ENCODE measurements around the gene REM2.
A peak's percentile ranks its signal among the peaks of the same experiment; 100 is the strongest.

Gene REM2

DNA sequence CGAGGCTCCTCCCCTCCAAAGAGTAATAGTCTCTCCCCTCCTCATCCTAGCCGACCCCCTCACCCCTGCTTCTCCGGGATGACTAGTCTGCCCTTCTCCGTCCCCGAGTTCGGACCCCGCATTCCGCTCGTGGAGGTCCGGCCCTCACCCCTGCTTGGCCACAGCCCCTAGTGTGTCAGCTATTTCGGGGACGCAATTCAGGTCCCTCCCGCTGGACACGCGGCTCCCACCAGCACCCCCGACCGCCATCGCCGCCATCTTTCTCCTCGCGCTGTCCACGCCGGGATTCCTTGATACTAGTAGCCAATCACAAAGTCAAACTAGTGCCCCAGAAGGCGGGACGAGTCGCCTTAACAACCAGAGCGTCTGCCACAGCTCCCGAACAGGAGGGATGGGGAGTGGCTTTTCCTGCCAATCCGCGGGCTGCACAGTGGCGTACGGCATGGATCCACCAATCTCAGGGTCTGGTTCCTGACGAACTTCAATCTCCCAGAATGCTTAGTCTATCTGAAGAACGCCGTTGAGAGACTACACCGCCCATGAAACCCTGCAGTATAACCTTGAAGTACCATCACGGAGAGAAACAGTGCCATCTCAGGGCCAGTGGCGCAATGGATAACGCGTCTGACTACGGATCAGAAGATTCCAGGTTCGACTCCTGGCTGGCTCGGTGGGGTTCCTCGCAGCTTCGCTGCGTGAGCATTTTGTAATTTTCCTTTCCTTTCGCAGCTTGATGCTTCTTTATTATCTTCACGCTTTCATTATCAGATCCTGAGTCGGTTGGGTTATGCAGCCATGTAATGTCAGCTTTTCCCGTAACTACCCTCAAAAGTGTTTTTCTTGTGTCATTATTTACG is 46.3 kb downstream of the REM2 start, which contains the start of gene PRMT5:
Gene PRMT5 (minus strand): TSS at position 273 of the 857 bp plus-strand sequence. CDS start 15 bp downstream, at position 258.
- Histone ChIP-seq H3K4me2 (ENCODE audit: low read length) (peak within 1 kb of the TSS; percentile 83), H3K4me1 (peaks cover 7% of the 10 kb centered on the region), H3K9me3 (ENCODE audit: control insufficient read depth, low read length) (no peaks in the 10 kb centered on the region), H3K36me3 (ENCODE audit: control insufficient read depth, insufficient read depth, low read length) (no peaks in the 10 kb centered on the region), H2AFZ (peak within 1 kb of the TSS; percentile 96), H3K27me3 (ENCODE audit: control insufficient read depth, insufficient read depth, low read length) (no peaks in the 10 kb centered on the region), H3K4me3 (ENCODE audit: low read depth, low read length) (peak within 1 kb of the TSS; percentile 77), H3K9ac (peak within 1 kb of the TSS; percentile 91), H3K27ac (peak within 1 kb of the TSS; percentile 80), H3K79me2 (no peaks in the 10 kb centered on the region)
- TF ChIP-seq, protein P1, sequence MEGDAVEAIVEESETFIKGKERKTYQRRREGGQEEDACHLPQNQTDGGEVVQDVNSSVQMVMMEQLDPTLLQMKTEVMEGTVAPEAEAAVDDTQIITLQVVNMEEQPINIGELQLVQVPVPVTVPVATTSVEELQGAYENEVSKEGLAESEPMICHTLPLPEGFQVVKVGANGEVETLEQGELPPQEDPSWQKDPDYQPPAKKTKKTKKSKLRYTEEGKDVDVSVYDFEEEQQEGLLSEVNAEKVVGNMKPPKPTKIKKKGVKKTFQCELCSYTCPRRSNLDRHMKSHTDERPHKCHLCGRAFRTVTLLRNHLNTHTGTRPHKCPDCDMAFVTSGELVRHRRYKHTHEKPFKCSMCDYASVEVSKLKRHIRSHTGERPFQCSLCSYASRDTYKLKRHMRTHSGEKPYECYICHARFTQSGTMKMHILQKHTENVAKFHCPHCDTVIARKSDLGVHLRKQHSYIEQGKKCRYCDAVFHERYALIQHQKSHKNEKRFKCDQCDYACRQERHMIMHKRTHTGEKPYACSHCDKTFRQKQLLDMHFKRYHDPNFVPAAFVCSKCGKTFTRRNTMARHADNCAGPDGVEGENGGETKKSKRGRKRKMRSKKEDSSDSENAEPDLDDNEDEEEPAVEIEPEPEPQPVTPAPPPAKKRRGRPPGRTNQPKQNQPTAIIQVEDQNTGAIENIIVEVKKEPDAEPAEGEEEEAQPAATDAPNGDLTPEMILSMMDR (IDR thresholded peaks at IDR 0.05): no peak

DNA sequence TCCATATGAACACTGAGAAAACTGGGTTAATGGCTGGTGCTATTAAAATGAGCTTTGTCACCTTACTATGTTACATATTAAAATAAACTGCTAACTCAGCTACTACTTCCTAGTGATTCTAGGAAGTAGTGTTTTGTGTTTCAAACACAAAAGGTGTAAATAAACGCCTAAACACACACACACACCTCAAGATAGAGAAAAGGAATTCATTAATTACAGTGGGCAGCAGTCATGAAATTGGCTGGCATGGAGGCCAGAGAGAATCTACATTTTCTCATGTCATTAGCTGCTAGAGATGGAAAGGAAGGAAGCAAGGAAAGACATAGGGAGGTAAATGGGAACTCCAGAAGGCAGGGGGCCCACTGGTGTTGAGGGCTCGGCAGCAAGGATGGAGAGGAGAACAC is 46.9 kb downstream of the REM2 start:
- peak overlapping the region; percentile 83 for H3K4me2 ChIP-seq (ENCODE audit: low read length)
- peaks cover 7% of the 10 kb centered on the region for H3K4me1 ChIP-seq
- no peaks in the 10 kb centered on the region for H3K27me3 ChIP-seq (ENCODE audit: control insufficient read depth, insufficient read depth, low read length)
- H3K9ac ChIP-seq: no peak overlapping the region
- peak overlapping the region; percentile 77 for H3K4me3 ChIP-seq (ENCODE audit: low read depth, low read length)
- no peaks in the 10 kb centered on the region for H3K9me3 ChIP-seq (ENCODE audit: control insufficient read depth, low read length)
- TF ChIP-seq, protein P1 (IDR thresholded peaks at IDR 0.05): no peak
- H3K36me3 ChIP-seq (ENCODE audit: control insufficient read depth, insufficient read depth, low read length): no peaks in the 10 kb centered on the region
- H3K27ac ChIP-seq: peak overlapping the region; percentile 74
- no peaks in the 10 kb centered on the region for H3K79me2 ChIP-seq
- H2AFZ ChIP-seq: peak overlapping the region; percentile 96

DNA sequence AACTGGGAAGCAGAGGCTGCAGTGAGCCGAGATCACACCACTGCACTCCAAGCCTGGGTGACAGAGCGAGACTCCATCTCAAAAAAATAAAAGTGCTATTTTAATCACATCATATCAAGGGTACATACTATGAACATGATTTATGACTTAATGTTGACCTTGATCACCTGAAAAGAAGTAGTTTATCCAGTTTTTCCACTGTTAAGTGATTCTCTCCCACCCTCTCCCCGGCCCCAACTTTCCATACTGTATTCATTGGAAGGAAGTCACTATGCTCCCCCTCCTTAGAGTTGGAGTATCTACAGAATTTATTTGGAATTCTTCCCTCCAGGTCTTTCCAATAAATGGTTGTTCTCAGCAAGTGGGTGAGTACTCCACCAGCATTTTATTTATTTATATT is 49.1 kb downstream of the REM2 start:
- Histone ChIP-seq H3K27me3 (ENCODE audit: control insufficient read depth, insufficient read depth, low read length) (no peaks in the 10 kb centered on the region), H3K4me3 (ENCODE audit: low read depth, low read length) (no peak overlapping the region), H3K4me1 (peaks cover 7% of the 10 kb centered on the region), H3K79me2 (no peaks in the 10 kb centered on the region), H3K4me2 (ENCODE audit: low read length) (no peak overlapping the region), H3K36me3 (ENCODE audit: control insufficient read depth, insufficient read depth, low read length) (no peaks in the 10 kb centered on the region), H2AFZ (no peak overlapping the region), H3K27ac (no peak overlapping the region), H3K9ac (no peak overlapping the region), H3K9me3 (ENCODE audit: control insufficient read depth, low read length) (no peaks in the 10 kb centered on the region)
- TF ChIP-seq, protein P1 (IDR thresholded peaks at IDR 0.05): no peak

DNA sequence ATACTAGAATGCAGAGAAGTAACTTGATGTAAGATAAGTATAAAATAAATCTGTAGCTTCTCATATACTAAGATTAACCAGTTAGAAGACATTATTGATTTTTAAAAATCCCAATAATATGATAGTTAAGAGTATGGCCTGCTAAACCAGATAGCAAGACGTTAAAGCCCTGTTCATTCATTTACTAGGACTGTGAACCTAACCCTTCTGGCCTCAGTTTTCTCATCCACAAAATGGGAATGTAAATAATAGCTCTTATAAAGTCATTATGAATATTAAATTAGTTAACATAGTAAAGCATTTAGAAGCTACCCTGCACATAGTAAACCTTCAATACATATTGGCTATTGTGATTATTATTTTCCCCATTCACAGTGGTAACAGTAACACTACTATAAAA is 52.1 kb downstream of the REM2 start:
- H3K4me2 ChIP-seq (ENCODE audit: low read length): no peak overlapping the region
- H3K9me3 ChIP-seq (ENCODE audit: control insufficient read depth, low read length): no peaks in the 10 kb centered on the region
- no peak overlapping the region for H3K9ac ChIP-seq
- H3K79me2 ChIP-seq: no peaks in the 10 kb centered on the region
- TF ChIP-seq, protein P1 (IDR thresholded peaks at IDR 0.05): no peak
- no peaks in the 10 kb centered on the region for H3K27me3 ChIP-seq (ENCODE audit: control insufficient read depth, insufficient read depth, low read length)
- H3K36me3 ChIP-seq (ENCODE audit: control insufficient read depth, insufficient read depth, low read length): no peaks in the 10 kb centered on the region
- H2AFZ ChIP-seq: no peak overlapping the region
- H3K27ac ChIP-seq: no peak overlapping the region
- no peak overlapping the region for H3K4me3 ChIP-seq (ENCODE audit: low read depth, low read length)
- H3K4me1 ChIP-seq: peaks cover 1% of the 10 kb centered on the region
